ENCODE results near the gene STUM.
"Not testable (repeated sequence)": the region's sequence is repeated elsewhere in the genome, so short reads cannot be mapped to it uniquely, and the experiment has no call there.

STUM gene, protein sequence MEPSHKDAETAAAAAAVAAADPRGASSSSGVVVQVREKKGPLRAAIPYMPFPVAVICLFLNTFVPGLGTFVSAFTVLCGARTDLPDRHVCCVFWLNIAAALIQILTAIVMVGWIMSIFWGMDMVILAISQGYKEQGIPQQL

DNA sequence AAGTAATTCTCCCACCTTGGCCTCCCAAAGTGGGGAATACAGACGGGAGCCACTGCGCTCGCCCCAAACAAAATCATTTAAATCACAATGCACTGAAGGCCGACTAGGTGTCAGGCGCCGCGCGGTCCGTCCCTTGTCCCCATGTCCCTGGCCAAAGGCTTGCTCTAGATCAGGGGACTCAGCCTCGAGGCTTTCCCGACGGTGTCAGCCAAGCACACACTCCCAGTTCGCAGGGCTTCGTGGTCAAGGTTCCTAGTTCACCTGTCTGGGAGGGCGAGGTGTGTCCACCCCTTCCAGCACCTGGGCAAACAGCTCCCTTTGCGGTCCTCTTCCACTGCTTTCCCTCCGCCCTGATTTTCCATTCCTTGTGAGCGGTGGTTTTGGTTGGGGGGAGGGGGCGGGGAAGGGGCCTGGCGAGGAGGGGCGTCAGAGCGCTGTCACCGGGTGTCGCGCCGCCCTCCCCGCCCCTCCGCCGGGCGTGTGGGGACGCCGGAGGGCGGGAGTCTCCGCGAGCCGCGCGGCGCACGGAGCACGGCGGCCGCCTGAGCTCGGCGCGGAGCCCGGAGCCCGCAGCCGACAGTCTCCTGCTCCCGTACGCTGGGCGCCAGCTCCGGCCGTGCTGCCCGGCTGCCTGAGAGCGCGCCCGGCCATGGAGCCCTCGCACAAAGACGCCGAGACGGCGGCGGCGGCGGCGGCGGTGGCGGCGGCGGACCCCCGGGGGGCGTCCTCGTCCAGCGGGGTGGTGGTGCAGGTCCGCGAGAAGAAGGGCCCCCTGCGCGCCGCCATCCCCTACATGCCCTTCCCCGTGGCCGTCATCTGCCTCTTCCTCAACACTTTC lies at the start of gene STUM:
Gene STUM, plus strand, starts transcription at position 509 of the 838 bp plus-strand sequence. Its CDS starts 141 bp downstream, at position 650.
- no peak for FAIRE-seq

- not testable (repeated sequence) for FAIRE-seq
Measured at GRCh38 chr1:226499699-226500098, 48.9 kb upstream of the STUM start.

DNA sequence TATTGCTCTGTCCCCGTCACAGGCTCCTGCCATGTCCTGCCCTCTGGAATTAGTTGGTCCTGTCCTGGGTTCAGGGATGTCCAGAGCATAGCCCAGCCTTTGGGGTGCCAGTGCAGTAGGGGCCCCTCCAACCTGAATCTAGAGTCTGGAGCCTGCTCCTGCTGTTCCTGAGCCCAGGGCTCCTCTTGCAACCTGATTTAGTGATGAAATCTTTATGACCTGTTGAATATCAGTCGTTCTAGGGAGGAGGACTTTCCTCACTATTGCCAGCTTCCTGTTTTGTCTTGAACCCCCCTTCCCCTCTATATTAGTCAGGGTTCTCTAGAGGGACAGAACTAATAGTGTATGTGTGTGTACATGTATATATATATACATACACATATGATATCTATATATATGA lies 42.5 kb upstream of the STUM start:
- no peak for FAIRE-seq

GRCh38 chr1:226506921-226507320 lies 41.6 kb upstream of the STUM start:
- no peak for FAIRE-seq

- no peak for FAIRE-seq
Measured at GRCh38 chr1:226510453-226510852, 38.1 kb upstream of the STUM start.

GRCh38 chr1:226511296-226511695 lies 37.3 kb upstream of the STUM start:
- no peak for FAIRE-seq

DNA sequence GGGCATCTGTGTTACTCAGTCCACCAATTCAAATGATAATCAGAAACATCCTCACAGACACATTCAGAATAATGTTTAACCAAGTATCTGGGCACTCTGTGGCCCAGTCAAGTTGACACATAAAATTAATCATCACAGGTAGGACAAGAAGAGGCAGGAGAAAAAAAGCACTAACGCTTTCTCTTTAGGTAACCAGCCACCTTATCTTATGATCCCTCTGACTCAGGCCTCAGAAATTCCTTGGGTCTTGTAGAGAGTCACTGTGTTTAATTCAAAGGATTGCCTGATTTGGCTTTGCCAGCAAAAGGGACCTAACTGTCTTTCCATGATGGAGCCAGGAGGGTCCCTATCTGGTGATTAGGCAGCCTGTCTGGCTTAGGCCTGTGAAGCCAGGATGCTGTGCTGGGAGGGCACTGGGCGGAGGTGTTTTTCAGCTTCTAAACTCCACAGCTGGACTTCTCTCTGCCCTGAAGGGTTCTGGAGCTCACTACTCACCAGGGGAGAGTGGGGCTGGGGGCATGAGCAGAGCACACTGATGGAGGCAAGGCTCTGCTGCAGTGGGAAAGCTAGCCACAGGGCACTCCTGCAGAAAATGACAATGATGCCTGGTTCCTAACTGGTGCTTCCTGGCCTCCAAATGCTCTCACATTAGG lies 36.4 kb upstream of the STUM start:
- FAIRE-seq, result no peak

GRCh38 chr1:226518375-226518774 lies 30.2 kb upstream of the STUM start:
- FAIRE-seq, result no peak

DNA sequence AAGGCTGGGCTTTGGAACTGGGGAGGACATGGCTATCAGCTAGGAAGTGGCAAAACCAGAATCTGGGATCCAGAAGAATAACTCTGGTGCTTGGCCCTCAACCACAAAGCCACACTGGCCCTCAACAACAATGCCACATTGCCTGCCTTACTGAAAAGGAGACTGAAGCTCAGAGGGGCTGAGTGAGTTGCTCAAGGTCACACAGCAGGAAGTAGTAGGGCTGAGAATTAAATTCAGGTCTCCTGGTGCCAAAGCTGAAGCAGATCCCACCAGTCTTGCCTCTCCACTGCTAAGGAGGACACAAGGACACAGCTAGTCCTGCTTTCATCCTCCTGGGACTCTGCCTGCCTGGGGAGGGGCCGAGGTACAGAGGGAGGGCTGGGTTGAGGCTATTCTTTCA lies 29.4 kb upstream of the STUM start:
- FAIRE-seq, result no peak

DNA sequence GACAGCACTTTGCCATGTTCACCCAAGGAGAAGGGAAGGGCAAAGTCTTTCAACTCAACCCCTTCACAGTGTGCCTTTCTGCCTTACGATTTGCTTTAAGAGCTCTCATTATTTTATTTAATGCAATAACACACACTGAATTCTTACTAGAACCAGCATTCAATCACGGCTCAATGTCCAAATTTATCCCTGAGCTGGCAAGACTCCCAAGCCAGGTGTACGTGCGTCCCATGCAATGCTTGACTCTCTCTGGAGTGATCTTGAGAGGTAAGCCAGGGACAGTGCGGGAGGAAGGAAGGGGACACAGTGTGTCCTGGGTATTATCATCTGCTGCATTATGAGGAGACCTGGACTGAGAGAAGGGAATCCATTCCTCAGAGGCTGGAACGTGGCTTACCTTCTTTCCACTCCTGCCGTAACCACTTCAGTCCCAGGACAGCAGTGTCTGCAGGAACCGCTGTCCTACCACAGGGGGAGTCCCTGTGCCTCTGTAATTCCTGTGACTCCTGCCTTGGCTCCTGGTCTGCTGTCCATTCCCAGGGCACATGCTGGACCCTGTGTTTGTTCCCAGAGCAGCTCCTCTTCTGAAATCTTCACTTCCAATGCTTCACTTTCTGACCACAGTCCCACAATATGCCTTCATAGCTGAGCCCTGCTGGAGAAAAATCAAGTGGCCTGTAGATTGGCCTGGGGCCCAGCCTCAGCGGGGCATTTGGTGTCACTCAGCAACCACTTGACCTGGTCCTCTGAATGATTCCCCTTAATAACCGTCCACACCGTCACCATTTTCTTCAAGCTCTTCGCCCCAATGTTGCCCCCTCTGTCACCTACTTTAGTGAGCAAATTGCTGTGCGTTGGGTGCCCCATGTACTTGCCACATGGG lies 28.6 kb upstream of the STUM start:
- FAIRE-seq, result no peak

GRCh38 chr1:226520640-226521355 lies 27.8 kb upstream of the STUM start:
- no peak for FAIRE-seq

- FAIRE-seq, result no peak
Measured at GRCh38 chr1:226523646-226524406, 24.7 kb upstream of the STUM start.

DNA sequence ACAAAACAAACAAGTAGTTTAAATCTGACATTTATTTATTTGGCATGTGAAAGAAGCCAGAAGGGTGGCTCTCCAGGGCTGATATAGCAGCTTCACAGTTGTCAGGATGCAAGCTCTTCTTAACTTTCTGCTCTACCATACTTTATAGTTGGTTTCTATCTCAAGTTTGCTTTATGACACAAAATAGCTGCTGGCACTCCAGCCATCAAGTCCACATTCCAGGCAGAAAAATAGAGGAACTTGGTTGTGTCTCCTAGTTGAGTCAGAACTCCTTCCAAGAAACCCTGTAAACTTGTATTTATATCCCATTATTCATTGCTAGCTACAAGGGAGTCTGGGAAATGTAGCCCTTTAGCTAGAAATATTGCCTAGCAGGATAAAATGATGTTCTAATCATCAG lies 24.0 kb upstream of the STUM start:
- no peak for FAIRE-seq

DNA sequence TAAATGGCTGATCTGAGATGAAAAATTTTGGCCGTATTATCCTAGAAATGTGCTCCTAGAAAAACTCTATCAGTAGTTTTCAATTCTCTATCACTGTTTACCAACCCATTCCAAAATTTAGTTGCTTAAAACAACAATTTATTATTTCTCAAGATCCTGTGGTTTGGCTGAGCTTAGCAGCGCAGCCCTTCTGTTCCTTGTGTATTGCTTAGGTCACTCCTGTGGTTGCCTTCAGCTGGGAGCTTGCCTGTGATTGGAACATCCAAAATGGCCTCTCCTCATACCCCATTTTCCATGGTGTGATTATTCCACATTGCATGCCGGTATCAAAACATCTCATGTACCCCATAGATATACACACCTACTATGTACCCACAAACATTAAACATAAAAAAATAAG lies 22.8 kb upstream of the STUM start:
- FAIRE-seq, result no peak

DNA sequence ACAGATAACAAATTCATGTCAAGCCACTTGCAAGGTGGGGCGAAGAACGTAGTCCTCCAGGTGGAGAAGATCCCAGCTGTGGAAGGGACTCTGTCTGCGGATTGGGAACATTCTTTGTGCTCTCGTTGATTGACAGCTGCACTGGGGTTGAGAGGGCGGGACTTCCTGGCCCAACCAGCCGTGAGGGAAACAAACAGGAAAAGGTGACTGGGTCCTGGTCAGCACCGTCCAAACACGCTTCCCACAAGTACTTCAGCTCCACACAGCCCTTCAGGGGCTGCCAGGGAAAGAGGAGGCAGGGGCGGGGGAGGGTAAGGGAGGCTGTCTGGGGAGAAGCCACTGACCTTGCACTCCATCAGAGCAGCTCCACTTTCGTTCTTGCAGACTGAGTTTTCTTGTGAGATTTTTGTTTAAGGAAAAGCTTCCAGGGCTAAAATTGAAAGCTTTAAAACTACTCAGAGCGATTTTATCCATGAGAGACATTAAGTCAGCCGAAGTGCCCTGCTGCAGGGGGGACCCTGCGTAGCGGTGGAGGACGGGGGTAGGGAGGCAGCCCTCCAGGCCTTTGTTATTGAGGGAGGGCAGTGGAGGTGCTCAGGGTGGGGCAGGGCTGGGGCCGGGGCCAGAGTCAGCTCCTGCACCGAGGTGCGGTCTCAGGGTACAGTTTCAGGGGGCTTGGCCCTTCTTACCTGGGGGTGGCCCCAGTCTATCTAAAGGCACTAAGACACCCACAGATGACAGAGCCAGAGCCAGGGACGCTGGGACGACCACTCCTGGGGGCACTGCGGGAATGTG lies 21.6 kb upstream of the STUM start:
- no peak for FAIRE-seq

DNA sequence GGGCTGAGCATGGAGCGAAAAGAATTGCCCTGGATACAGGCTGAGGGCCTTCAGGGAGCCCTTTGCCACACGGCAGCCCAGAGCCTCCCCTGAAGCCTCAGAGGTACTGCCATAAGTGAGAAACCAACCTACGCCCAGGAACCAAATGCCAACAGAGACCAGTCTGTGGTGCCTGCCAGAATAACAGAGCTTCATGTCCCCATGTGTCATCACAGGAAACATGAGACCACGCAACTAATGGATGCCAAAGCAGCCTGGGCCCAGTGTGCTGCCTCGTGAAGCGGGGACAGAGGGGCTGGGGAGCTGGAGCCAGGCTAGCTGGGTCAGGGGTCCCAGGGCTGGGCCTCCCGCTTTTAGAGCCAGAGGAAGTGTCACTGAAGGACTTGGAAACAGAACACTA lies 18.7 kb upstream of the STUM start:
- no peak for FAIRE-seq

DNA sequence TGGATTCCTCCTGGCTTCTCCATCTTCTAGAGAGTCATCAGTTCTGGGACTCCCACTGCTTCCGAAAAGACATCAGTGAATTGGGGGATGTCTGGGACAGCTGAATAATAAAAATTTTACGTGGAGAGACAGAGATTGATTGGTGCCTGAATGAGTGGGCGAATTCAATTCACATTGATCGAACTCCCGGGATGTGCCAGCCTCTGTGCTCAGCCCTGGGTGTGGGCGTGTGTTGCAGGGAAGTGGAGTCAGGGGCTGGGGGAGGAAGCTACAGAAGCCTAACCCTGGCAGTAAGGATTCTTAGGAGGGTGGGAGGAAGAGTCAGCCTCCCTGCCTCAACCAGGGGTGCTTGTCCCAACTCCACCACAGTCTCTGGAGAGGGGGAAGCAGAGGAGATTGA lies 18.0 kb upstream of the STUM start:
- FAIRE-seq, result no peak

- FAIRE-seq, result no peak
Measured at GRCh38 chr1:226531360-226532093, 17.0 kb upstream of the STUM start.

- no peak for FAIRE-seq
Measured at GRCh38 chr1:226532553-226532952, 16.0 kb upstream of the STUM start.

DNA sequence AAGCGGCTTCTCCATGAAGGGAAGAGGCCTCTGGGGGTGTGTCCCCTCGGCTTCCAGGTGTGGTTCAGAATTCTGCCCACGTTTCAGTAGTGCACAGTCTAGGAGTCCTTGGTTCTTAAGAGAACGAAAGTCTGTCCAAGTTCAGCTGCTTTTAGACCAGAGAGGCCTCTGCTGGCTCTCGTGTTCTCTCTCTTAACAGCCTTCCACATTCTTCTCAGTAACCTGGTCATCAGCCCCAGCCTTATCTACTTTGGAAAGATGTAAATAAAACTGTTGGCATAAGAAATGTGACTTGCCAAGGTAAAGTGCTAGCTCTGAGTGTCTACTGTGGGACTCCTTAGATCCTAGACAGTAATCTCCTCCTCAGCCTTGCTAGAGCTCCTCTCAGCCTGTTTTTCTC lies 15.3 kb upstream of the STUM start:
- no peak for FAIRE-seq
